ENCODE results near the gene RPS5.
A peak's percentile ranks its signal among the peaks of the same experiment; 100 is the strongest.

RPS5 gene

GRCh38 chr19:58407658-58408151 lies 20.6 kb downstream of the RPS5 start:
- peak overlapping the region; percentile 93 for H3K4me3 ChIP-seq (ENCODE audit: low read depth, low read length)
- in situ Hi-C loops (cut with HindIII; ENCODE audit: low sequenced_read_pairs), result no loop called here
- no peak for DNase-seq (ENCODE audit: low read depth)
- no peak for TF ChIP-seq CTCF (IDR thresholded peaks at IDR 0.05; ENCODE audit: low read depth, low read length, missing control alignments)

DNA sequence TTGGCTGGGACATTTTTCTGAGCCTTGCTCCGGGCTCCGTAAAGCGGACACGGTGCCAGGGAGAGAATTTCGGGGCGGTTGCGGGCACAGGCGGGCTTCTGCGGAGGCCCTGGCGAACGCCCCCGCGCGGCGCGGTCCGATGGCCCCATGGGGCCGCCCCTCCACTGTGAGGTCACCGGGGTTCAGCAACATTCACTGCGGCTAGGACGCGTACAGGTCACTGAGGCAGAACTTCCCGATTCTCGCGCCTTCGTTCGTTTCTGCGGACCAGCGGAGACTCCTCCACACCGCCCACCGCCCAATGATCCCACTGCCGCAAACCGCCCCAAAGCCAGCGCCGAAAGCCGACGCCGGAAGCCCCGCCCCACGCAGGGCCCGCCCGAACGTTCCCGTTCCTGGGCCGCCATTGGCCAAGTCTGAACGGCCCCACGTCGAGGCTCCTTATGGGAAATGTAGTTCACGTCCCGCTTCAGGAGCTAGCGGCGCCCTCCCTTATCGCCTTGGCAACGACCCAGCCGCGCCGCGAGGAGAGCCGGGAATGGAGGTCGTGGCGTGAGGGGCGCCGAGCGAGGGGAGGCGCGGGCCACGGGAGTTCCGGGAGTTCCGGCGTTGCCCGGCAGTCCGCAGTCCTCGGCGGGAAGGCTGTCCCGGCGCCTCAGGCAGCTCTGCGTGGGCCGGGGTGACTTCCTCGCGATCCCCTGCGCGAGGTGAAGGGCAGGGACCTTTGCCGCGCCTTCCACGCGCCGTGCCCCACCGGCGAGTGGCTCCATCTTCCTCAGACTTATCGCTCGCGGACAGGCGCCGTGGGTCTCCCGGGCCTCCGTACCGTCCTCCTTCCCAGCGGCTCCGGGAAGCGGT lies 21.3 kb downstream of the RPS5 start, which contains the start of gene ZNF584:
Gene ZNF584, plus strand, starts transcription at position 498 of the 858 bp plus-strand sequence. CDS start 499 bp downstream, outside the sequence.
- H3K4me3 ChIP-seq (ENCODE audit: low read depth, low read length), result peak within 1 kb of the TSS; percentile 93
- in situ Hi-C loops (cut with HindIII; ENCODE audit: low sequenced_read_pairs), result no loop called here
- TF ChIP-seq CTCF (IDR thresholded peaks at IDR 0.05; ENCODE audit: low read depth, low read length, missing control alignments), result no peak
- DNase-seq (ENCODE audit: low read depth), result peak; percentile 84

DNA sequence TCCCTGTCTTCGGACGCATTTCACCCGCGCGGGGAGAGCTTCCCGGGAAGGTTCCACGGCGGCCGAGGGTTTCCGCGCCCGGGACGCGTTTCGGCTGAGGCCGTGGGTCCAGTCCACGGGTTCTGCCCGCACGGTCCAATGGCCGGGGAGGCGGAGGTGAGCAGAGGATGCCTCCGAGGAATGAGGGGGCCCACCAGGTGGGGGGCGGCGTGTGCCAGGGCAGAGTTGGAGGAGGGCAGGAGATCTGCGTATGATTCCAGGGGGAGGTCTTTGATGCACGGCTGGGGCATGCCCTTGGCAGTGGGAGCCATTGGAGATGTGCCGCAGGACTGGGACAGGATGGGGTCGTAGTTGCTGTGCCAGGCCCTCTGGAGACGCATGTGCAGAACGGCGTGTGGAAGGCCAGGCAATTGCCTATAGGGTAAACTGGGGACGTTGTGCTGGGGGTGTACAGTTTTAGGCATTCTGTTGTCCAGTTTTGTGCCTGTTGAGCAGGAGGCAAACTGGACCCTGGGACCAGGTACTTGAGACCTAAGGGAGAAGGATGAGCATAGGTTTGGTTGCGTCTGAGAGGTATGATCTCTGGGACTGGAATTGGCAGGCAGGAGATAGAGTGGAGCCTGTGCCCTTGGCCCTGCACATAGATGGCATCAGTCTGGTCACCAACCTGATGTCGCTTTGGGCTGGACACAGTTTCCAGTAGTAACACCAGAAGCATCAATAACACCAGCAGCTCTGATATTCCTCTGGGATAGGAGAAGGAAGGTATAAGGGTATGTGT lies 22.1 kb downstream of the RPS5 start:
- DNase-seq (ENCODE audit: low read depth), result no peak
- in situ Hi-C loops (cut with HindIII; ENCODE audit: low sequenced_read_pairs), result no loop called here
- no peak for TF ChIP-seq CTCF (IDR thresholded peaks at IDR 0.05; ENCODE audit: low read depth, low read length, missing control alignments)
- H3K4me3 ChIP-seq (ENCODE audit: low read depth, low read length), result peak overlapping the region; percentile 93

- in situ Hi-C loops (cut with HindIII; ENCODE audit: low sequenced_read_pairs), result no loop called here
- H3K4me3 ChIP-seq (ENCODE audit: low read depth, low read length), result no peak overlapping the region
- no peak for DNase-seq (ENCODE audit: low read depth)
- no peak for TF ChIP-seq CTCF (IDR thresholded peaks at IDR 0.05; ENCODE audit: low read depth, low read length, missing control alignments)
Observed at GRCh38 chr19:58416604-58417003, 29.5 kb downstream of the RPS5 start.

- DNase-seq (ENCODE audit: low read depth), result no peak
- no peak overlapping the region for H3K4me3 ChIP-seq (ENCODE audit: low read depth, low read length)
- no peak for TF ChIP-seq CTCF (IDR thresholded peaks at IDR 0.05; ENCODE audit: low read depth, low read length, missing control alignments)
- in situ Hi-C loops (cut with HindIII; ENCODE audit: low sequenced_read_pairs), result no loop called here
Observed at GRCh38 chr19:58417071-58417470, 30.0 kb downstream of the RPS5 start.

- no peak for TF ChIP-seq CTCF (IDR thresholded peaks at IDR 0.05; ENCODE audit: low read depth, low read length, missing control alignments)
- in situ Hi-C loops (cut with HindIII; ENCODE audit: low sequenced_read_pairs), result no loop called here
Observed at GRCh38 chr19:58428617-58429016, 41.5 kb downstream of the RPS5 start.

More at GRCh38 chr19:58428617-58429016, 41.5 kb downstream of the RPS5 start:
- no peak for DNase-seq (ENCODE audit: low read depth)
- no peak overlapping the region for H3K4me3 ChIP-seq (ENCODE audit: low read depth, low read length)
